Chondrocyte (in vitro differentiated cells): Measurements from ENCODE around the gene MAD2L2. TPM values are rescaled to one million over a fixed set of nuclear protein-coding genes. Genes with fewer than 3 reads are reported as not detected.
"Not testable (repeated sequence)": the region's sequence is repeated elsewhere in the genome, so short reads cannot be mapped to it uniquely, and the experiment has no call there.

ENCODE experiments used
- DNase-seq: peaks from one replicate; pipeline ENCODE4 v3.0.0; 2021; ENCODE audit warnings: mixed read lengths, low spot score
- H3K27ac Mint-ChIP-seq: one replicate; pipeline ENCODE4 v1.8.0; 2021; ENCODE audit warnings: mild to moderate bottlenecking, moderate library complexity, mixed read lengths; ENCODE audit not compliant: unreplicated experiment
- H3K27me3 Mint-ChIP-seq: 2 replicates; pipeline ENCODE4 v1.8.0; 2021; ENCODE audit warnings: low read depth, mixed read lengths
- H3K36me3 Mint-ChIP-seq: 2 replicates; pipeline ENCODE4 v1.8.0; 2021; ENCODE audit warnings: low read depth, mixed read lengths
- H3K4me1 Mint-ChIP-seq: 2 replicates; pipeline ENCODE4 v1.8.0; 2021; ENCODE audit warnings: low read depth, mild to moderate bottlenecking, mixed read lengths
- H3K4me3 Mint-ChIP-seq: one replicate; pipeline ENCODE4 v1.8.0; 2021; ENCODE audit warnings: mild to moderate bottlenecking, moderate library complexity, mixed read lengths; ENCODE audit not compliant: unreplicated experiment
- H3K9me3 Mint-ChIP-seq: 2 replicates; pipeline ENCODE4 v1.8.0; 2021; ENCODE audit warnings: low read depth, mixed read lengths
- total RNA-seq: library from RNA; stranded (reverse); gene quantifications from 3 replicates; pipeline ENCODE4 v1.2.1, GENCODE V29; 2021
- TF ChIP-seq, protein P1 (sequence below): fragments of 200-600 bp; sonication (generic); IDR thresholded peaks from 2 replicates; pipeline ENCODE4 v1.5.0; 2021; ENCODE audit warnings: antibody characterized with exemption, mild to moderate bottlenecking, moderate library complexity

MAD2L2 gene
- total RNA-seq, 1 donor from 2014 or later, result 31.8 TPM

- TF ChIP-seq, protein P1, sequence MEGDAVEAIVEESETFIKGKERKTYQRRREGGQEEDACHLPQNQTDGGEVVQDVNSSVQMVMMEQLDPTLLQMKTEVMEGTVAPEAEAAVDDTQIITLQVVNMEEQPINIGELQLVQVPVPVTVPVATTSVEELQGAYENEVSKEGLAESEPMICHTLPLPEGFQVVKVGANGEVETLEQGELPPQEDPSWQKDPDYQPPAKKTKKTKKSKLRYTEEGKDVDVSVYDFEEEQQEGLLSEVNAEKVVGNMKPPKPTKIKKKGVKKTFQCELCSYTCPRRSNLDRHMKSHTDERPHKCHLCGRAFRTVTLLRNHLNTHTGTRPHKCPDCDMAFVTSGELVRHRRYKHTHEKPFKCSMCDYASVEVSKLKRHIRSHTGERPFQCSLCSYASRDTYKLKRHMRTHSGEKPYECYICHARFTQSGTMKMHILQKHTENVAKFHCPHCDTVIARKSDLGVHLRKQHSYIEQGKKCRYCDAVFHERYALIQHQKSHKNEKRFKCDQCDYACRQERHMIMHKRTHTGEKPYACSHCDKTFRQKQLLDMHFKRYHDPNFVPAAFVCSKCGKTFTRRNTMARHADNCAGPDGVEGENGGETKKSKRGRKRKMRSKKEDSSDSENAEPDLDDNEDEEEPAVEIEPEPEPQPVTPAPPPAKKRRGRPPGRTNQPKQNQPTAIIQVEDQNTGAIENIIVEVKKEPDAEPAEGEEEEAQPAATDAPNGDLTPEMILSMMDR, result no peak
These were observed 35.7 kb downstream of the MAD2L2 start for GRCh38 chr1:11645270-11645669.

DNA sequence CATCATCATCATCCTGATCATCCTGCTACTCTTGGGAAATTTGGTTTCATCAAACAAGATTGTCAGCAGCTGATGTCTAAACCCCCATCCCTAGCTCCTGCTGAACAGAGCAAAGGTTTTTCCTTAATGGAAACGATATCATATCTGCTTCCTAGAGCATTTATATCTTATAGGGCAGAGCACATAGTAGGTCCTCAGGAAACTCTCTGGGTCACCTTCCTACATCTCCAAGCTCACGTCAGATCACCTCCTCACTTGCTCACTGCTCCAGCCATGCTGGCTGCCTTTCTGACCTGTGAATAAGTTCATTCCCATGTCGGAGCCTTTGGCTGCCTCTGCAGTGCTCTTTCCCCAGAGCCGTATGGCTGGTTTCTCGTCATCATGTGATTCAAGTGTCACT is 37.2 kb downstream of the MAD2L2 start:
- Mint-ChIP-seq H3K27ac (no peak overlapping the region), H3K4me3 (no peak overlapping the region), H3K27me3 (peaks cover 14% of the 10 kb centered on the region), H3K4me1 (peaks cover 4% of the 10 kb centered on the region), H3K9me3 (no peaks in the 10 kb centered on the region), H3K36me3 (no peaks in the 10 kb centered on the region)
- TF ChIP-seq, protein P1, result no peak
- no peak for DNase-seq

More at GRCh38 chr1:11645270-11645669, 35.7 kb downstream of the MAD2L2 start:
- H3K9me3 Mint-ChIP-seq, result no peaks in the 10 kb centered on the region
- peaks cover 4% of the 10 kb centered on the region for H3K4me1 Mint-ChIP-seq
- no peak overlapping the region for H3K4me3 Mint-ChIP-seq
- no peaks in the 10 kb centered on the region for H3K36me3 Mint-ChIP-seq
- DNase-seq, result no peak
- H3K27ac Mint-ChIP-seq, result no peak overlapping the region
- H3K27me3 Mint-ChIP-seq, result peaks cover 12% of the 10 kb centered on the region

- not testable (repeated sequence) for H3K27ac Mint-ChIP-seq, H3K36me3 Mint-ChIP-seq, H3K4me1 Mint-ChIP-seq, H3K9me3 Mint-ChIP-seq, DNase-seq, H3K4me3 Mint-ChIP-seq
- peaks cover 18% of the 10 kb centered on the region for H3K27me3 Mint-ChIP-seq
- TF ChIP-seq, protein P1, result peak; percentile 90
These were observed 38.4 kb downstream of the MAD2L2 start for GRCh38 chr1:11642418-11643017.

DNA sequence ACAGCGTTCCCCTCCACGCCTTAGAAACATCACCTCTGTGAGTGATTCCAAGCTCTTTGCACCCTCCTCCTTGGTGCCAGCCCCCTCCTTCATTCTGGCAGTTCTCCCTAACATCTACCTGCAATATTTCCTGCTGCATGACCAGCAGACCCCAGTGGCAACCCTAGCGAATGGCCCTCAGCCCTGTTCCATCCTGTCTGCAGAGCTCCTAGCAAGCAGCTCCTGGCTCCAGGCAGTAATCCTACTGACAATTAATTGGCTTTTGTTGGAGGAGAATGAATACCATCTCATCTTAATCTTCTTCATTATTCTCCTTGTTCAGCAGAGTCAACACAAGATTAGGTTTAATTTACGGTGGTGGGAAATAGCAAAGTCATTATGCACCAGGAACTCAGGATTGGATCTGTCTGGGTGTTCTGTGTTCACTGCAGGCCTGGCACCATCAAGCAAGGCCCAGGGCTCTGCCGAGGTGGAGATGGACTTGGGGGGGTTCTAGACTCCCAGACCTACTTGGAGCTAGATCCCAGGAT is 39.1 kb downstream of the MAD2L2 start:
- Mint-ChIP-seq H3K9me3 (no peaks in the 10 kb centered on the region), H3K4me3 (no peak overlapping the region), H3K4me1 (no peaks in the 10 kb centered on the region), H3K27ac (no peak overlapping the region), H3K36me3 (no peaks in the 10 kb centered on the region), H3K27me3 (peaks cover 18% of the 10 kb centered on the region)
- TF ChIP-seq, protein P1, result no peak
- DNase-seq, result no peak

DNA sequence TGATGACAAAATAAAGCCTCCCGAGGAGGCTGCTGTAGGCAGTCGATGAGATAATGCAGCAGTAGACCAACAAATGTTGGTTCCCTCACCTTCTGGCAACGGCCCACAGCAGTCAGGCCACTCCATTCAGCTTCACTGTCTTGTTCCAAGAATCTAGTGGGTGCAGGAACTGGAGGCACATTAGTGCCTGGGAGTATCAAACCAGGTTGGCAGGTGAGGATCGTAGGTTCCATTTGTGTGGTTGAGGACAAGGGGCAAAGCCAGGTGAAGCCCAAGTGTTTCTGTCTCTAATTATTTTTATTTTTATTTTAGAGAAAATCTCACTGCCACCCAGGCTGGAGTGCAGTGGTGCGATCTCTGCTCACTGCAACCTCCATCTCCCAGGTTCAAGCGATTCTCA is 40.0 kb downstream of the MAD2L2 start:
- no peak for DNase-seq
- no peak overlapping the region for H3K27ac Mint-ChIP-seq
- H3K36me3 Mint-ChIP-seq, result no peaks in the 10 kb centered on the region
- H3K9me3 Mint-ChIP-seq, result no peaks in the 10 kb centered on the region
- H3K27me3 Mint-ChIP-seq, result peaks cover 19% of the 10 kb centered on the region
- no peak overlapping the region for H3K4me3 Mint-ChIP-seq
- H3K4me1 Mint-ChIP-seq, result no peaks in the 10 kb centered on the region
- TF ChIP-seq, protein P1, result no peak
